ENCODE data around the gene IRX5.

The IRX5 gene

DNA sequence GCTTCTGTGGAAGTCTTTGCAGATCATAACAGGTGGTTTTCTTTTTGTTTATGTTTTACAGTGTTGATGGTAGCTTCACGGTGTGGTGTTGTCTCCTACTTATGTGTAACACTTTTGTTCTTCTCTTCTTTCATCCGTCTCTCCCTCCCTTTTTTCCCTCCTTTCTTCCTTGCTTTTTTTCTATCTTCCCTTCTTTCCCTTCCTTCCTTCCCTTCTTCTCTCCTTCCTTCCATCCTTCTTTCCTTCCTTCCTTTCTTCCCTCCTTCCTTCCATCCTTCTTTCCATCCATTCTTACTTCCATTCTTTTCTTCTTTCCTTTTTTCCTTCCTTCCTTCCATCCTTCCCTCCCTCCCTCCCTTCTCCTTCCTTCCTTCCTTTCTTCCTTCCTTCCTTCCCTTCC is 31.4 kb downstream of the IRX5 start:
- TF ChIP-seq CTCF (IDR thresholded peaks at IDR 0.05; ENCODE audit: insufficient read depth, low read length, missing control alignments), result no peak
- CTCF ChIA-PET, result no interaction called here
- POLR2A ChIA-PET, result no interaction called here
- H3K4me3 ChIP-seq (ENCODE audit: low read depth, low read length), result no peak overlapping the region
- DNase-seq (ENCODE audit: low read depth, low spot score), result no peak

DNA sequence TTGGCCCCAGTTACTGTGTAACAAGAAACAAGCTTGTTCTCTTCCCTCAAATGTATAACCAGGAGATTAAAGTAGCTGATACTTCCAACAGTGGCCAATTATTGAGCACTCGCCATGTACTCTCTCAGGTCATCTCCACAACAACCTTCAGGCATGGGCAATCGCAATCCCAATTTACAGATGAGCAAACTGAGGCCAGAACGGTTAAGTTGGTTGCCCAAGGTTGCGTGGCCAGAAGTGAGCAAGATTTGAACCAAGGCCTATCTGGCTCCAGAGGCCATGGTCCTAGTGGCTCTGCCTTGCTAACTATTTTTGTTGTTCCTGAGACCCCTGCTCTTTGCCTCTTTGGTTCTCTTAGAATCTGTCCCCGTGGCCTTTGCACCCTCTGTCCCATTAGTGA is 33.6 kb downstream of the IRX5 start:
- no peak for TF ChIP-seq CTCF (IDR thresholded peaks at IDR 0.05; ENCODE audit: insufficient read depth, low read length, missing control alignments)
- ChIA-PET CTCF (no interaction called here), POLR2A (no interaction called here)
- no peak for DNase-seq (ENCODE audit: low read depth, low spot score)
- H3K4me3 ChIP-seq (ENCODE audit: low read depth, low read length), result no peak overlapping the region

DNA sequence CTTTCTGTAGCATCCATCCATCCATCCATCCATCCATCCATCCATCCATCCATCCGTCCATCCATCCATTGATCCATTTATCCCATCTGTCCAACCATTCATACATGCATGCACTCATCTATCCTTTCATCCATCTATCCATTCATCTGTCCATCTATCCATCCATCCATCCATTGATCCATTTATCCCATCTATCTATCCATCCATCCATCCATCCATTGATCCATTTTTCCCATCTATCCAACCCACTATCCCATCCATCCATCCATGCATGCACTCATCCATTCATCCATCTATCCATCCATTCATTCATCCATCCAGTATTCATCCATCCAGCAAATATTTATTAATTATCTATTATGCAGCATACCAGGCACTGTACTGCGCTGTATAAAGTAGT is 34.8 kb downstream of the IRX5 start:
- ChIA-PET CTCF (no interaction called here), POLR2A (no interaction called here)
- TF ChIP-seq CTCF (IDR thresholded peaks at IDR 0.05; ENCODE audit: insufficient read depth, low read length, missing control alignments), result no peak
- H3K4me3 ChIP-seq (ENCODE audit: low read depth, low read length), result no peak overlapping the region
- DNase-seq (ENCODE audit: low read depth, low spot score), result no peak

GRCh38 chr16:54968011-54968410 is 37.3 kb downstream of the IRX5 start:
- no peak for TF ChIP-seq CTCF (IDR thresholded peaks at IDR 0.05; ENCODE audit: insufficient read depth, low read length, missing control alignments)
- POLR2A ChIA-PET, result no interaction called here
- H3K4me3 ChIP-seq (ENCODE audit: low read depth, low read length), result no peak overlapping the region
- no peak for DNase-seq (ENCODE audit: low read depth, low spot score)
- CTCF ChIA-PET, result no interaction called here

DNA sequence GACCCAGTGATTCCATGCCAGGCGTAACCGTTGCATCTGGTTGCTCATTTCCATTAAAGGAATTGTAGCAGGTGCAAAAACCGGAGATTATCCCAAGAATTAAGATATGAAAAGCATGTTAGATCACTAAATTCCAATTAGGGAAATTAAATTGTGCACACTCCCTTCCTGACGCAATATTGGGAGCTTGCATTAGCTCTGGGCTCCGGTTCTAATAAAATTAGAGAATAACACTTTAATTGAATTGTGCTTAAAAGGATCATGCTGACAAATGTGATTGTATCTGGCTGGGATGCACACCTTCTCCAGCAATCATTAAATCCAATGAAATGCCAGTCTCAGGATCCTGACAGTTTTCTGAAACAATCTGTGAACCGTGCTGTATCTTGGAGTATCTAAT is 38.1 kb downstream of the IRX5 start:
- H3K4me3 ChIP-seq (ENCODE audit: low read depth, low read length), result no peak overlapping the region
- ChIA-PET CTCF (no interaction called here), POLR2A (no interaction called here)
- no peak for DNase-seq (ENCODE audit: low read depth, low spot score)
- no peak for TF ChIP-seq CTCF (IDR thresholded peaks at IDR 0.05; ENCODE audit: insufficient read depth, low read length, missing control alignments)

DNA sequence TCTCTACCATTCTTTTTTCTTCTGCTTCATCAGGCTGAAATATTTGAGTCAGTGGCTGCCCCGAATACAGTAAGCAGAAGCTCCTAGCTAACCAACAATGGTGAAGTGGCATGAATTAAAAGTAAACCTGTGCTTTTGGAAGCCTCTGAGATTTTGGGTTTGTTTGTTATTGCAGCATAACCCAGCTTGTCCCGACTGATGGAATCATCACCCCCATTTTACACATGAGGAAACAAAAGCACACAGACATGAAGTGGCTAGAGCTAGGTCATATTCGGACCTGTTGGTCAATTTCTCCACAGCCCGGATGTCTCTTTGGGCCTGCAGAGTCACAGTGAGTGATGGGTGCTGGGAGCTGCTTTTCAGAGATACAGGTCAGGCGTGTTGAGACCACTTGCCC is 39.4 kb downstream of the IRX5 start:
- no peak overlapping the region for H3K4me3 ChIP-seq (ENCODE audit: low read depth, low read length)
- POLR2A ChIA-PET, result interaction anchor here (0.5 kb wide), 1 partner anchor 1467 kb away, joined by 4 read pairs; no protein-coding TSS in a partner anchor
- CTCF ChIA-PET, result no interaction called here
- TF ChIP-seq CTCF (IDR thresholded peaks at IDR 0.05; ENCODE audit: insufficient read depth, low read length, missing control alignments), result no peak
- no peak for DNase-seq (ENCODE audit: low read depth, low spot score)
